HEK293T (cell line): ENCODE data around the gene SAMD1.

Source experiments
- FOXM1 ChIP-seq: fragments of 450-650 bp; IDR thresholded peaks from 2 replicates; pipeline ENCODE4 v1.6.1; 2017; ENCODE audit warnings: mild to moderate bottlenecking, borderline replicate concordance
- TARDBP ChIP-seq: fragments of 450-650 bp; IDR thresholded peaks from 2 replicates; pipeline ENCODE4 v1.6.1; 2016

GRCh38 chr19:14102756-14103155 is 12.2 kb upstream of the SAMD1 start:
- no peak for TF ChIP-seq TARDBP
- no peak for TF ChIP-seq FOXM1
